ENCODE results near the gene MBNL2. TPM values are rescaled to one million over a fixed set of nuclear protein-coding genes. Genes with fewer than 3 reads are reported as not detected.
A peak's percentile ranks its signal among the peaks of the same experiment; 100 is the strongest.

Gene MBNL2
- total RNA-seq, 3 donors from 2014 or later (not counting 1 experiment from before 2014, with no cell fraction given), result 30.9 to 38.3 (median 33.1) TPM

DNA sequence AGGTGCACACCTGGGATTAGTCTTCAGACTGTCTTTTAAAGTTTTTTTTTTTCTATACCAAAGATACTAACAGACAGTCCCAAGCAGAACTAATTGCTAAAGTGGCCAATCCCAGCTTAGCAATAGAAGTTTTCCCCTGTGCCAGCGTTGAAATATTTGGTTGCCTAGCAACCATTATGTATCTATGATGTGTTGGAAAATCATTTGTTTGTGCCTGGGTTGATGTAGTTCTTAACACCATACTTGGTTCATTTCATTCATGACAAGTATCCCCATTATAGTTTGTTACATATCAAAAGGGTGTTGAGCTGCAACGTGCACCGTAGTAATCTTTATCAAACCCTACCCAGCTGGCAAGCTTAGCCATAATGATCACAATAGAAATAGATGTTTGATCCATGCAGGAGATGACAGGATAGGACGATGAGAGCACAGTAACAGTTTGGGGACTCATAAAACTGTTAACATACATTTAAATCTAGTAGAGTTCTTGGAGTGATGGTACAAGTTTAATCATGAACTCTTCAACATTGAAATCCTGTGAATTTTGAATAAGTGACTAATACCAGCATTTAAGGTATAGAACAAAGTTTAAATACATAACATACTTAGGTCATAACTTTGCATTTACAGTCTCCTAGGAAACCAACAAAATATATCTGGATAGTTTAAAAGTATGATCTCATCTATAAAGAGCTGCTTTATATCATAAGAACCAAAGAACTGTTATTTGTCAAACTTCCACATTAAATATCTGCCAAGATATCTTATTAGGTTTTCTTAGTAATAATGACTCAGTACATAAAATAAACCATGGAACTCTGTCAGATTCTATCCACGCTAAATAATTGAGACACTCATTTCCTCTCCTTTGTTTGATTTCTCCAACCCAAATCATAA, 73.4 kb downstream of the MBNL2 start:
- no peaks in the 10 kb centered on the region for H3K36me3 Mint-ChIP-seq
- Histone ChIP-seq H3K27me3 (ENCODE audit: control insufficient read depth, insufficient read depth, low read length) (no peaks in the 10 kb centered on the region), H3K9me3 (ENCODE audit: control insufficient read depth, insufficient read depth, low read length) (no peaks in the 10 kb centered on the region), H3K27ac (ENCODE audit: low read length) (no peak overlapping the region), H3K4me1 (ENCODE audit: control insufficient read depth, insufficient read depth, low read length) (no peaks in the 10 kb centered on the region), H3K36me3 (ENCODE audit: control insufficient read depth, insufficient read depth, low read length) (no peaks in the 10 kb centered on the region), H3K4me3 (ENCODE audit: low read length) (no peak overlapping the region)
- no peaks in the 10 kb centered on the region for H3K9me3 Mint-ChIP-seq
- ATAC-seq (no peak), DNase-seq (no peak)
- WGBS (ENCODE audit: insufficient coverage), result 92% methylated on average over 4 of the region's 5 CpGs
- TF ChIP-seq, protein P1, sequence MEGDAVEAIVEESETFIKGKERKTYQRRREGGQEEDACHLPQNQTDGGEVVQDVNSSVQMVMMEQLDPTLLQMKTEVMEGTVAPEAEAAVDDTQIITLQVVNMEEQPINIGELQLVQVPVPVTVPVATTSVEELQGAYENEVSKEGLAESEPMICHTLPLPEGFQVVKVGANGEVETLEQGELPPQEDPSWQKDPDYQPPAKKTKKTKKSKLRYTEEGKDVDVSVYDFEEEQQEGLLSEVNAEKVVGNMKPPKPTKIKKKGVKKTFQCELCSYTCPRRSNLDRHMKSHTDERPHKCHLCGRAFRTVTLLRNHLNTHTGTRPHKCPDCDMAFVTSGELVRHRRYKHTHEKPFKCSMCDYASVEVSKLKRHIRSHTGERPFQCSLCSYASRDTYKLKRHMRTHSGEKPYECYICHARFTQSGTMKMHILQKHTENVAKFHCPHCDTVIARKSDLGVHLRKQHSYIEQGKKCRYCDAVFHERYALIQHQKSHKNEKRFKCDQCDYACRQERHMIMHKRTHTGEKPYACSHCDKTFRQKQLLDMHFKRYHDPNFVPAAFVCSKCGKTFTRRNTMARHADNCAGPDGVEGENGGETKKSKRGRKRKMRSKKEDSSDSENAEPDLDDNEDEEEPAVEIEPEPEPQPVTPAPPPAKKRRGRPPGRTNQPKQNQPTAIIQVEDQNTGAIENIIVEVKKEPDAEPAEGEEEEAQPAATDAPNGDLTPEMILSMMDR (IDR thresholded peaks at IDR 0.05), result no peak
- peak overlapping the region in 1 of 2 donors; percentile 12 for H3K27ac Mint-ChIP-seq
- peaks cover 28 to 29% of the 10 kb centered on the region in 2 donors for H3K4me1 Mint-ChIP-seq
- no peaks in the 10 kb centered on the region for H3K27me3 Mint-ChIP-seq (ENCODE audit: low read depth in 2 of 2)
- no peak overlapping the region for H3K4me3 Mint-ChIP-seq
- intact Hi-C loops (cut with micrococcal nuclease), result no loop called here

DNA sequence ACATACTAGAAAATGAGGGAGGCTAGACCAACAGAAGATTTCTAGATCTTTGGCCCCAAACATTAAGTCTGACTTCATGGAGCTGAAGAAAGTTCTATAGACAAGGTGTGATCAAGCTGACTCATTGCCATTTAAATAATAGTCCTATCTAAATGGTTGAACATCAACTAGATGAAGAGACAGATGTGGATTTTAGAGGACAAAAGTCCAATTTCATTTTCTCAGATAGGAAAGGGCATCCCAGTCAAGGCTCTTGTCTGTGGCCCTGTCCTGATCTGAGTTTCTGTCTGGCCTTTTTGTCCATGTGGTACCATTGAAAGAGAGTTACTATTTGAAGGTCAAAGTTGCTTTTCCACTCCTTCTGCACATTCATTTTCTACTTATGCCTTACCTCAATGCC, 74.6 kb downstream of the MBNL2 start:
- H3K4me3 ChIP-seq (ENCODE audit: low read length), result no peak overlapping the region
- Mint-ChIP-seq H3K36me3 (no peaks in the 10 kb centered on the region), H3K27ac (no peak overlapping the region), H3K4me3 (no peak overlapping the region), H3K9me3 (no peaks in the 10 kb centered on the region), H3K27me3 (ENCODE audit: low read depth in 2 of 2) (no peaks in the 10 kb centered on the region), H3K4me1 (peaks cover 23 to 25% of the 10 kb centered on the region in 2 donors)
- H3K27me3 ChIP-seq (ENCODE audit: control insufficient read depth, insufficient read depth, low read length), result no peaks in the 10 kb centered on the region
- no peaks in the 10 kb centered on the region for H3K36me3 ChIP-seq (ENCODE audit: control insufficient read depth, insufficient read depth, low read length)
- peaks cover 5% of the 10 kb centered on the region for H3K4me1 ChIP-seq (ENCODE audit: control insufficient read depth, insufficient read depth, low read length)
- no peak overlapping the region for H3K27ac ChIP-seq (ENCODE audit: low read length)
- no peaks in the 10 kb centered on the region for H3K9me3 ChIP-seq (ENCODE audit: control insufficient read depth, insufficient read depth, low read length)
- DNase-seq, result no peak
- intact Hi-C loops (cut with micrococcal nuclease), result no loop called here
- TF ChIP-seq, protein P1 (IDR thresholded peaks at IDR 0.05), result no peak
- ATAC-seq, result no peak

DNA sequence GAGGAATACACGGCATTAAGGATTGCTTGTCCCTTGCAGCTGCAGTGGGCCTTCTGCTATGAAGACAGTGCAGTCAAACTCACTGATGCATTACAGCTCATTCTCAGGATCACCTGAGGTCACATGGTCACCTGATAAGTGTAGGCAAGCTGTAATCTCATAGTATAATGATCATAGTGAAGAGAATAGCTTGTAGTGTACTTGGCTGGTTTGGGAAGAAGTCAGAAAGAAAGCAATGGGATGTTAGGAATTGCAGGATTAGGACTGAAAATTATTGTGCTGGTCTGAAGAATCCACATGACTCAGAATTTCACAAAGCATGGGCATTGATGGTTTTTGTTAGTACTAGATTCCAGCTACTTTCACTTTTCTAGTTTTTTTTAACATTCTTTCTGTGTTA, 76.7 kb downstream of the MBNL2 start:
- Histone ChIP-seq H3K4me3 (ENCODE audit: low read length) (no peak overlapping the region), H3K27ac (ENCODE audit: low read length) (no peak overlapping the region), H3K27me3 (ENCODE audit: control insufficient read depth, insufficient read depth, low read length) (no peaks in the 10 kb centered on the region), H3K4me1 (ENCODE audit: control insufficient read depth, insufficient read depth, low read length) (peaks cover 12% of the 10 kb centered on the region), H3K36me3 (ENCODE audit: control insufficient read depth, insufficient read depth, low read length) (no peaks in the 10 kb centered on the region), H3K9me3 (ENCODE audit: control insufficient read depth, insufficient read depth, low read length) (no peaks in the 10 kb centered on the region)
- Mint-ChIP-seq H3K9me3 (no peaks in the 10 kb centered on the region), H3K36me3 (no peaks in the 10 kb centered on the region), H3K27ac (no peak overlapping the region), H3K4me1 (peaks cover 23 to 25% of the 10 kb centered on the region in 2 donors), H3K27me3 (ENCODE audit: low read depth in 2 of 2) (no peaks in the 10 kb centered on the region), H3K4me3 (no peak overlapping the region)
- WGBS (ENCODE audit: insufficient coverage), result 97% methylated on average over 1 of the region's 1 CpG
- ATAC-seq (no peak), DNase-seq (no peak)
- intact Hi-C loops (cut with micrococcal nuclease), result no loop called here
- TF ChIP-seq, protein P1 (IDR thresholded peaks at IDR 0.05), result no peak
